GM19463 (cell line): ENCODE results near the gene TASL.
"Not testable (repeated sequence)": the region's sequence is repeated elsewhere in the genome, so short reads cannot be mapped to it uniquely, and the experiment has no call there.

Experiments
- ATAC-seq: cut with Tn5 transposase; IDR thresholded peaks from one replicate; pipeline ENCODE4 v1.9.1; 2021; ENCODE audit warnings: mild to moderate bottlenecking, moderate library complexity; ENCODE audit not compliant: unreplicated experiment

The TASL gene

DNA sequence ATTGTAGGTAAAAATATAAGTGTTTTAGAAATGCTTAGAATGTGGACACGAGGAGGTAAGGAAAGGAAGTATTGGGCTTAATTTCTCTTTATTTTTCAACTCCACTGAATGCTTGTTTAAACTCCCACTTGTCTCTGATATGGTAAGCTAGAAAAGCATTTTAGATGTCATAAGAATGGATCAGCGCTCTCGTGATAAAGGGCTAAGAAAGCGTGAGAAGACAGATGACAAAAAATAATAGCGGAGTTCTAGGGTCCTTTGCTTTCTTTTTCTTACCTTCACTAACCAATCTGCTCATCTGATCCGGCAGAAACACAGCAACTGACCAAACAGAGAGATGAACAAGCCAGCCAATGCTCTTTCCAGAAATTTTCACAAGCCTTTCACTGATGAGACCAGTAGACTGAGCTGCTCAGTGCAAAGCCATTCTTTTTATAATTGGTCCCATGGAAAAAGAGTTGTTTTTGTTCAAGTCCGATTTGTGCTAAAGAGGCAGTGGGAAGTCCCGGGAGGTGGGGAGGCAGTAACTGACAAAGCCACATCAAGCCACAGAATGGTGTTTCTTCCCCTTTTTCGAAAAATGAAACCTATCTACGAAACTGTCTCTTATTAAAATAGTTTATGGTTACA, at the start of gene TASL:
TASL (minus strand) TSS at position 405 of the 630 bp plus-strand sequence. CDS start 17,411 bp downstream, outside the sequence.
- peak; percentile 86 for ATAC-seq

- no peak for ATAC-seq
These were observed 48.8 kb upstream of the TASL start for GRCh38 chrX:30626402-30626801.

- ATAC-seq, result no peak
These were observed 44.8 kb upstream of the TASL start for GRCh38 chrX:30622361-30622760.

DNA sequence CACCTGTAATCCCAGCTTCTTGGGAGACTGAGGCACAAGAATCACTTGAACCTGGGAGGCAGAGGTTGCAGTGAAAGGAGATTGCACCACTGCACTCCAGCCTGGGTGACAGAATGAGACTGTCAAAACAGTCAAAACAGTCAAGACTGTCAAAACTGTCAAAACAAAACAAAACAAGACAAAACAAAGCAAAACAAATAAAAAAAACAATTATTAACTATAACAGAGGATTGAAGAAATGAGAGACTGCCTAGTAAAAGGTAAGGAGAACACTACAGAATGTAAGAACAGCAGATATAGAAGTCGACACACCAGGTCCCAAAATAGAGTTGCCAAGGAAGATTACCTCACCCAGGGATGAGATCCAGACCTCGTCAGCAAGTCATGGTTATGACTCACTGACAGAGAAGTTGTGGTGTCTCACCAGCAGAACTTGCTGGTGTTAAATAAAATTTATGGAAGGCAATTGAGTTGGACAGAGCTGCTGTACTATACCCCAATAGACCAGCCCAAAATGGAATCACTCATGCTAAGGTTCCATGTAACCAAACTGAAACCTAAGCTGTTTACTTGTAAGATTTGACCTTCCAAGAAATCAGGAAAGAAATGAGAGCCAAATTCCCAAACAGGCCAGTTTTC, 43.5 kb upstream of the TASL start:
- ATAC-seq, result no peak

GRCh38 chrX:30620125-30620524, 42.6 kb upstream of the TASL start:
- ATAC-seq, result no peak

GRCh38 chrX:30618160-30618765, 40.7 kb upstream of the TASL start:
- ATAC-seq, result no peak

- ATAC-seq, result no peak
These were observed 37.7 kb upstream of the TASL start for GRCh38 chrX:30615229-30615628.

- no peak for ATAC-seq
These were observed 36.2 kb upstream of the TASL start for GRCh38 chrX:30613721-30614120.

- no peak for ATAC-seq
These were observed 34.7 kb upstream of the TASL start for GRCh38 chrX:30612250-30612655.

- ATAC-seq, result no peak
These were observed 32.5 kb upstream of the TASL start for GRCh38 chrX:30610026-30610425.

DNA sequence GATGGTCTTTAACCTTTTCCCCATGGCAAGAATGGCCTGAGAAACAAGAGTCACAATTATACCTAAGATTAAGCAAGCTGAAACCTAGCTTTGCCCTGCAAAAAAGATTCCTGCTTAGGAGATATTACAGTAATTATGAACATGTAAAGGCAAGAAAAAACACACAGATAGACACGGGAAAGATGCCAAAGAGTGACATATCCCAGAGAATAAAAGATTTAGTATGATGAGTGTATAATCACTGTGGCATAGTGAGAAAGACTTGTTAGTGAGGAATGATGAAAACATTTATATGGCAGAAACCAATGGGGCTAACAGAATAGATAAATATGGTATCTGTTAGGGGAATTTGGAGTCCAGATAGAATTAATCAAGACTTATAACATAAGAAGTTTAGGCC, 29.6 kb upstream of the TASL start:
- ATAC-seq, result no peak

DNA sequence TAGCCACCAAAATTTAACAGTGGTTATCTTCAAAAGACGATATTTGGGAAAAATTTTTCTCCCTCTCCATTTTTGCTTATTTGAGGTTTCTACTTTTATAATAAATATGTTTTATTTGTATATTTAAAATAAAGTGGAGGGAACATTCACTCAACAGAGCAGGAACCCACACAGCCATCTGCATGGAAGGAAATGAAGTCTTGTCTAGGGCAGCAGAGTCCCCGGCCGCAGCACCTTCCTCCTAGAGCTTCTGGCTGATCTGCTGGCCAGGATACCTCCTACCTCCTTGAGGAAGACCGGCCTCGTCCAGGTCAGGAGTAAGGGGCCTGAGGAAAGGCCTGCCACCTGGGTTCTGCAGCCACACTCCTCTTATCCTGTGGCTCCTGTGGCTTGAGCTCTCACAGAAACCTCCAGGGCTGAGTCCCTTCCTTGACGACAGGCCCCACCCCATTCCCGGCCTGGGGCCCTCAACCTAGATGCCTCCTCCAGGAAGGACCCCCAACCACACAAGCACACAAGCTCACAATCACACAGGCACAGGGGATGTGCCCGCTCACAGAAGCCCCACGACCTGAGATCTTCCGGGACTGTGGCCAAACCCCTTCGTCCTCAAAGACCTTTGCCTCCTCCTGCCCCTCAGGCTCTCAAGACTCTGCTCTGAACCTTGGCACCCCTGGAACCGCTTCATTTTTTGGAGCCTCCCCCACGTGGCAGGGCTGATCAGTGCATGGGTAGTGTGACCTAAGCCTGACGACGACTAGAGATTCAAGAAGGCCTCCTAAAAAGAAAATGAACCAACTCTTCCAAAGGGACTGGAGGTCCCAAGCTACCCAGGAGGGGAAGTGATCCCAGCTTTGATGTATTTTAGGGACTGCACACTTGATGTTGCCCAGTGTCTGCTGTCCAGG, 23.0 kb upstream of the TASL start:
- not testable (repeated sequence) for ATAC-seq

DNA sequence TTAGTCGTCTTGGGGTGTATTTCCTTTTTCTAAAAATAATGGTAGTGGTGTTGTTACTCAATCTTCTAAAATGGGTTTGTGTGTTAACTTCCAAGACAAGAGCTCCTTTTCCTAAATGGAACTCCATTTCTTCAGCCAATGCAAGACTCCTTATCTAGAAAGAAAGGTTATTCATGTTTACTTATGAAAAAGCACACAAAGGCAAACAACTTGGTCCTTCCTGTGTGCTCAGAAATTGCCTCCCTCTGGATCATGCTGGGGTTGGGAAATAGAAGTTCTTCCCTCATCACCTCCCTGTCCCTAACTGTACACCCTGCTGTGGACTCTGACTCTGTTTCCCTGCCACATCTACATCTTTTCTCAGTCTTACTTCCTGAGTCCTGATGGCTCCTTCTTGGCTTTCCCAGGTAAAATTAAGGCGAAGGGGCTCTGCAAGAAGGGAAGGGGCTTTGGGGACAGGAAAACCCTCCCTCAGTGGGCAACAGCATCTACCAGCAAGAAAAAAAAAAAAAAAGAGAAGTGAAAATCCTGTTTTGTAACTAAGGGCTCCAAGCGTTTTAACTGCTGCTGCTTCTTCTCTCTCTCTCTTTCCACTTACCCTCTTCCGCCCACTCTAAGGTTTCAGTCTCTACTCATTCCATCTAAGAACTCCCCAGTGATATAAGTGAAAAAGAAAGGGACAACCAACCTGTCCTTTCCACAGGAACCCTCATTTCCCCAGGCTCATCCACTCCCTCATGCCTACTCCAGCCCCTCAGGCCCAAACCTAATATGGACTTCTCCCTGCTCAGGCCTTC, 19.8 kb upstream of the TASL start:
- ATAC-seq, result peak; percentile 74

DNA sequence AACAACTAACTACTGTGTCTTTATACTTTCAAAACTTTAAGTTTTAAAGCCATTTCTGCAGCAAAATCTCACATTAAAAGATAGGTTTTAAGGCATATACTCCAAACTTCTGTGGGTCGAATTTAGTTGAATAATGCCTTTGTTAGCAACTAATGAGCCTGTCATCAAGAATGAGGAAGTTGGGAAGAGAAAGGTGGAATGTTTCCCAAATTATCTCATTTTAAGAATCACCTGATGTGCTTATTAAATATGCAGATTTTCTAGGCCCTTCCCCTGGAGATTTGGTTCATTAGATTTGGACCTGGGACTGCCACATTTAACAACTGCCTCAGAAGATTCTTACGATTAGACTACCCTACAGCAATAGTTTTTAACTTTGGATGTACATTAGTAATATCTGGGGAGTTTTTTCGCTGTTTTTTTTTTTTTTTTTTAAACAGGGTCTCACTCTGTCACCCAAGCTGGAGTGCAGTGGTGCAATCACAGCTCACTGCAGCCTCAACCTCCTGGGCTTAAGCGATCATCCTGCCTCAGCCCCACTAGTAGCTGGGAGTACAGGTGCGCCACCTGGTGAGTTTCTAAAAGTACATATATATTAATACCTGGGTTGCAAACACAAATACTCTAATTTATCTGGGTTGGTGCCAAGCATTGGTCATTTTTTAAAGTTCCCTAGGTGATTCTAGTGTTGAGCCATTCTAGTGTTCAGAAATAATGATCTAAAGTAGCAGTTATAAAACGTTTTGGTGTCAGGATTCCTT, 16.1 kb upstream of the TASL start:
- peak; percentile 47 for ATAC-seq

- no peak for ATAC-seq
These were observed 15.3 kb upstream of the TASL start for GRCh38 chrX:30592831-30593230.

GRCh38 chrX:30590368-30590767, 12.8 kb upstream of the TASL start:
- no peak for ATAC-seq

DNA sequence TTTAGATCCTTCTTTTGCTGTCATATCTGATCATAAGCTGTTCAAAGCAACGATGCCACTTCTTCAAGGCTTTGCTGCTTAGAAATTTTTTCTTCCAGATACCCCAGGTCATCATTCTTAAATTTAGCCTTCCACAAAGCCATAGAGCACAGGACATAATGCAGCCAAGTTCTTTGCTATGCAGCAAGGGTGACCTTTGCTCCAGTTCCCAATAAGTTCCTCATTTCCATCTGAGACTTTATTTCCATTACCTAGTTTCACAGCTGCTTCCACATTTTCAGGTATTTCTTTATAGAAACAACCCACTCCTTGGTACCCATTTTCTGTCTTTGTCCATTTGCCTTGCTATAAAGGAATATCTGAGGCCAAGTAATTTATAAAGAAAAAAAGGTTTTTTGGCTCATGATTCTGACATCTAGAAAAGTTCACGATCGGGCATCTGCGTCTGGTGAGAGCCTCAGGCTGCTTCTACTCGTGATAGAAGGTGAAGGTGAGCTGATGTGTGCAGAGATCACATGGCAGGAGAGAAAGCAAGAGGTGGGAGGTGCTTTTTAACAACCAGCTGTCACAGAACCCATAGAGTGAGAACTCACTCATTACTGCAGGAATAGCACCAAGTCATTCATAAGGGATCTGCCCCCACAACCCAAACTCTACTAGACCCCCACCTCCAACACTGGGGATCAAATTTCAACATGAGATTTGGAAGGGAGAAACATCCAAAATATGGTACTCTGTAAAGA, 11.8 kb upstream of the TASL start:
- ATAC-seq, result peak; percentile 45

- no peak for ATAC-seq
These were observed 8.9 kb upstream of the TASL start for GRCh38 chrX:30586516-30586915.

- no peak for ATAC-seq
These were observed 5.1 kb upstream of the TASL start for GRCh38 chrX:30582664-30583063.
